IMR-90 (cell line): ENCODE measurements around the gene PLA2G1B.
A peak's percentile ranks its signal among the peaks of the same experiment; 100 is the strongest.

Experiments used
- CEBPB ChIP-seq: IDR thresholded peaks from 2 replicates; pipeline ENCODE4 v1.6.1; 2012; ENCODE audit warnings: low read depth, low read length, improper control_type of control experiment
- CTCF ChIP-seq: conservative IDR thresholded peaks from 2 replicates; pipeline ENCODE4 v1.5.1; 2012; ENCODE audit warnings: mild to moderate bottlenecking, low read depth, low read length, improper control_type of control experiment
- ELK1 ChIP-seq: fragments of 150-350 bp; IDR thresholded peaks from 2 replicates; pipeline ENCODE4 v1.6.1; 2016; ENCODE audit warnings: low read depth, mild to moderate bottlenecking, low read length, moderate library complexity, borderline replicate concordance
- FOS ChIP-seq: fragments of 150-350 bp; IDR thresholded peaks from 2 replicates; pipeline ENCODE4 v1.6.1; 2016; ENCODE audit warnings: low read depth, low read length
- MAZ ChIP-seq: IDR thresholded peaks from 2 replicates; pipeline ENCODE4 v1.6.1; 2012; ENCODE audit warnings: low read depth, mild to moderate bottlenecking, low read length, improper control_type of control experiment, moderate library complexity, borderline replicate concordance
- POLR2A ChIP-seq: IDR thresholded peaks from 2 replicates; pipeline ENCODE4 v1.6.1; 2012; ENCODE audit warnings: mild to moderate bottlenecking, low read depth, low read length
- RAD21 ChIP-seq: IDR thresholded peaks from 2 replicates; pipeline ENCODE4 v1.6.1; 2012; ENCODE audit warnings: low read length, improper control_type of control experiment
- SMC3 ChIP-seq: fragments of 150-350 bp; IDR thresholded peaks from 2 replicates; pipeline ENCODE4 v1.6.1; 2016; ENCODE audit warnings: low read depth, mild to moderate bottlenecking, antibody characterized with exemption, low read length, moderate library complexity

DNA sequence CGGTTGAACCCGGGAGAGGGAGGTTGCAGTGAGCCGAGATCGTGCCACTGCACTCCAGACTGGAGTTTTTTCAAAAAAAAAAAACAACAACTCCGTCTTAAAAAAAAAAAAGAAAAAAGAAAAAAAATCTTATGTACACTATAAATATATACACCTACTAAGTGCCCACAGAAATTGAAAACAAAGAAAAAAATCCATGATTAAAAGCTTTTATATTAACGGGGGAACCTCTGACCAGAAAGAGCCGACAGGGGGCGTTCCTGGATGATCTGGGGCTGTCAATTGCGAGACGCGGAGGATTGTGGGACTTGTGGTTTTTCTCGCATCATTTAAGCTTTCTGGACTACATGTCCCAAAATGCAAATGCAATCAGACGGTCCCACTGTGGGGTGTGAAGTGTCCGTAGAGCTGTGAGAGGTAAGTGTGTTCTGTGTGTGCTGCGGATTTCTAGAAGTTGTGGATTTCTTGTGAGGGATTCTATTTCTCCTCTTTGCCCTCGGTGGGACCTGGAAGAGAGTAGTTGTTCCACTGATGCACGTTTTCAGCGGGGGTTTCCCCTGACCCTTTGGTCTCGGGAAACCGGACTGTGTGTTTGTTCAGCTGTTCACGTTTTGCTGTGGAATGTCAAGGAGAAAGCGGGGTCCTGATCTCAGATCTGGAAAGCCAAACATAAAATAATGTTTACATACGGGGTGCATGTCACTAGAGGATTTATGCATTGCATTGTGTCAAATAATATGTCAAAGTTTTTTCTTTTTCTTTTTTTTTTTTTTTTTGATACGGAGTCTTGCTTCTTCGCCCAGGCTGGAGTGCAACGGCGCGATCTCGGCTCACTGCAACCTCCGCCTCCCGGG is 25.4 kb downstream of the PLA2G1B start, which contains the start of gene SIRT4:
- TF ChIP-seq CTCF (peak; percentile 94), SMC3 (peak; percentile 25; the same call in 1 of the 2 replicates), CEBPB (peak; percentile 25; the same call in 1 of the 2 replicates), POLR2A (no peak), RAD21 (peak; percentile 24), ELK1 (no peak), MAZ (peak; percentile 47; the same call in 1 of the 2 replicates), FOS (0 out of 2 replicates have a peak, but pooled peaks have one; percentile 11)
